ENCODE data around the gene NAA15.

Gene NAA15

GRCh38 chr4:139469216-139469615 is 167.9 kb downstream of the NAA15 start:
- no peak overlapping the region for H3K4me3 ChIP-seq (replicated peaks; ENCODE audit: low read depth, low read length)
- no peak for DNase-seq (ENCODE audit: low read depth)
- TF ChIP-seq, protein P1, sequence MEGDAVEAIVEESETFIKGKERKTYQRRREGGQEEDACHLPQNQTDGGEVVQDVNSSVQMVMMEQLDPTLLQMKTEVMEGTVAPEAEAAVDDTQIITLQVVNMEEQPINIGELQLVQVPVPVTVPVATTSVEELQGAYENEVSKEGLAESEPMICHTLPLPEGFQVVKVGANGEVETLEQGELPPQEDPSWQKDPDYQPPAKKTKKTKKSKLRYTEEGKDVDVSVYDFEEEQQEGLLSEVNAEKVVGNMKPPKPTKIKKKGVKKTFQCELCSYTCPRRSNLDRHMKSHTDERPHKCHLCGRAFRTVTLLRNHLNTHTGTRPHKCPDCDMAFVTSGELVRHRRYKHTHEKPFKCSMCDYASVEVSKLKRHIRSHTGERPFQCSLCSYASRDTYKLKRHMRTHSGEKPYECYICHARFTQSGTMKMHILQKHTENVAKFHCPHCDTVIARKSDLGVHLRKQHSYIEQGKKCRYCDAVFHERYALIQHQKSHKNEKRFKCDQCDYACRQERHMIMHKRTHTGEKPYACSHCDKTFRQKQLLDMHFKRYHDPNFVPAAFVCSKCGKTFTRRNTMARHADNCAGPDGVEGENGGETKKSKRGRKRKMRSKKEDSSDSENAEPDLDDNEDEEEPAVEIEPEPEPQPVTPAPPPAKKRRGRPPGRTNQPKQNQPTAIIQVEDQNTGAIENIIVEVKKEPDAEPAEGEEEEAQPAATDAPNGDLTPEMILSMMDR (IDR thresholded peaks at IDR 0.05; ENCODE audit: low read length, missing control alignments) = no peak

All from fibroblast of pulmonary artery (primary cell).